B cell (primary cell): ENCODE measurements around the gene MTHFD1L.

ENCODE experiments used
- CTCF ChIP-seq: fragments of 200-600 bp; IDR thresholded peaks from one replicate; pipeline ENCODE4 v1.8.0; 2022; ENCODE audit warnings: antibody characterized with exemption, mild to moderate bottlenecking
- EZH2 ChIP-seq: IDR thresholded peaks from 2 replicates; pipeline ENCODE4 v1.6.1; 2012; ENCODE audit warnings: borderline replicate concordance, low read depth, mild to moderate bottlenecking, moderate library complexity, low read length; ENCODE audit not compliant: insufficient read depth, poor library complexity, severe bottlenecking

GRCh38 chr6:151131324-151132007, 266.0 kb downstream of the MTHFD1L start:
- TF ChIP-seq EZH2 (no peak), CTCF (no peak)
